ENCODE results near the gene CCDC93.
"Not testable (repeated sequence)": the region's sequence is repeated elsewhere in the genome, so short reads cannot be mapped to it uniquely, and the experiment has no call there.

The CCDC93 gene

GRCh38 chr2:117952228-117952627 lies 61.6 kb downstream of the CCDC93 start:
- no peak for DNase-seq

GRCh38 chr2:117949806-117950205 lies 64.1 kb downstream of the CCDC93 start:
- no peak for DNase-seq

- no peak for DNase-seq
Observed at GRCh38 chr2:117948615-117949014, 65.3 kb downstream of the CCDC93 start.

GRCh38 chr2:117945296-117945695 lies 68.6 kb downstream of the CCDC93 start:
- no peak for DNase-seq

GRCh38 chr2:117944816-117945215 lies 69.1 kb downstream of the CCDC93 start:
- DNase-seq = no peak

GRCh38 chr2:117943013-117943672 lies 70.7 kb downstream of the CCDC93 start:
- DNase-seq = no peak

GRCh38 chr2:117942551-117942950 lies 71.3 kb downstream of the CCDC93 start:
- DNase-seq = no peak

GRCh38 chr2:117941693-117942092 lies 72.2 kb downstream of the CCDC93 start:
- no peak for DNase-seq

- DNase-seq = no peak
Observed at GRCh38 chr2:117940436-117940835, 73.4 kb downstream of the CCDC93 start.

GRCh38 chr2:117938611-117939010 lies 75.3 kb downstream of the CCDC93 start:
- no peak for DNase-seq

GRCh38 chr2:117936871-117937428 lies 76.9 kb downstream of the CCDC93 start:
- DNase-seq = no peak

- no peak for DNase-seq
Observed at GRCh38 chr2:117935954-117936353, 77.9 kb downstream of the CCDC93 start.

GRCh38 chr2:117935456-117935855 lies 78.4 kb downstream of the CCDC93 start:
- no peak for DNase-seq

GRCh38 chr2:117933884-117934354 lies 80.0 kb downstream of the CCDC93 start:
- DNase-seq = no peak

- DNase-seq = no peak
Observed at GRCh38 chr2:117931978-117932377, 81.9 kb downstream of the CCDC93 start.

- no peak for DNase-seq
Observed at GRCh38 chr2:117931266-117931665, 82.6 kb downstream of the CCDC93 start.

- no peak for DNase-seq
Observed at GRCh38 chr2:117930775-117931174, 83.1 kb downstream of the CCDC93 start.

GRCh38 chr2:117923471-117923870 lies 90.4 kb downstream of the CCDC93 start:
- DNase-seq = not testable (repeated sequence)

- no peak for DNase-seq
Observed at GRCh38 chr2:117921520-117921919, 92.3 kb downstream of the CCDC93 start.

GRCh38 chr2:117918608-117919007 lies 95.3 kb downstream of the CCDC93 start:
- no peak for DNase-seq

- DNase-seq = no peak
Observed at GRCh38 chr2:117917223-117917917, 96.5 kb downstream of the CCDC93 start.

- no peak for DNase-seq
Observed at GRCh38 chr2:117902933-117903332, 110.9 kb downstream of the CCDC93 start.

GRCh38 chr2:117888897-117889296 lies 125.0 kb downstream of the CCDC93 start:
- DNase-seq = no peak

GRCh38 chr2:117885308-117885707 lies 128.6 kb downstream of the CCDC93 start:
- no peak for DNase-seq
